ENCODE results near the gene SGO2.

Gene SGO2

GRCh38 chr2:200585730-200586643 lies 60.0 kb downstream of the SGO2 start, which contains the start of gene AOX1:
AOX1 (plus strand) TSS chr2:200586014; CDS start chr2:200586109, 95 bp downstream.
- peak within 1 kb of the TSS; percentile 1 for H3K4me3 ChIP-seq (ENCODE audit: low read depth, low read length)

GRCh38 chr2:200586644-200586975 lies 60.6 kb downstream of the SGO2 start:
- POLR2A ChIA-PET, result no interaction called here
- no peak overlapping the region for H3K27ac ChIP-seq (ENCODE audit: extremely low read depth, low read depth, low read length)
- no peak overlapping the region for H3K4me3 ChIP-seq (ENCODE audit: low read depth, low read length)

More at GRCh38 chr2:200585730-200586643, 60.0 kb downstream of the SGO2 start, which contains the start of gene AOX1:
- ChIA-PET POLR2A (no interaction called here), CTCF (interaction anchor here (0.7 to 1.6 kb wide), 7 partner anchors 9 to 592 kb away, joined by 3 to 4 read pairs (median 3); no protein-coding TSS in a partner anchor)
- no peak within 1 kb of the TSS for H3K27ac ChIP-seq (ENCODE audit: extremely low read depth, low read depth, low read length)
- TF ChIP-seq ZFHX2 (tag by site-specific recombination; conservative IDR thresholded peaks at IDR 0.05), result 0 out of 2 replicates have a peak, but pooled peaks have one; percentile 16
- TF ChIP-seq YY2 (tag by site-specific recombination; IDR thresholded peaks at IDR 0.05), result no peak
- peak; percentile 22; the same call in 1 of the 2 replicates for TF ChIP-seq ZNF513 (tag by site-specific recombination; IDR thresholded peaks at IDR 0.05)
- no peak for TF ChIP-seq ZNF302 (tag by site-specific recombination; IDR thresholded peaks at IDR 0.05; ENCODE audit: low read depth)
- TF ChIP-seq GLIS1 (tag by site-specific recombination; IDR thresholded peaks at IDR 0.05), result no peak
- TF ChIP-seq ZNF560 (tag by site-specific recombination; IDR thresholded peaks at IDR 0.05; ENCODE audit: borderline replicate concordance), result no peak
- TF ChIP-seq ZNF416 (tag by site-specific recombination; IDR thresholded peaks at IDR 0.05), result no peak
- TF ChIP-seq PATZ1 (tag by site-specific recombination; IDR thresholded peaks at IDR 0.05), result no peak
- TF ChIP-seq ZNF292 (tag by site-specific recombination; IDR thresholded peaks at IDR 0.05; ENCODE audit: borderline replicate concordance, low read depth), result no peak
- no peak for TF ChIP-seq ZNF274 (IDR thresholded peaks at IDR 0.05; ENCODE audit: low read length)
- TF ChIP-seq ZNF274 (tag by site-specific recombination; IDR thresholded peaks at IDR 0.05; ENCODE audit: borderline replicate concordance), result no peak
- TF ChIP-seq ZBTB26 (tag by site-specific recombination; optimal IDR thresholded peaks at IDR 0.05), result no peak
- no peak for TF ChIP-seq ZNF366 (tag by site-specific recombination; conservative IDR thresholded peaks at IDR 0.05)
- no peak for TF ChIP-seq PBX3 (CRISPR knock-in tag; IDR thresholded peaks at IDR 0.05)
- TF ChIP-seq ZBTB7A (tag by site-specific recombination; IDR thresholded peaks at IDR 0.05; ENCODE audit: low read depth), result no peak
- no peak for TF ChIP-seq RBAK (tag by site-specific recombination; IDR thresholded peaks at IDR 0.05)
- no peak for TF ChIP-seq EGR2 (tag by site-specific recombination; IDR thresholded peaks at IDR 0.05; ENCODE audit: low read depth)
- no peak for TF ChIP-seq ZSCAN16 (tag by site-specific recombination; IDR thresholded peaks at IDR 0.05)
- no peaks in the 10 kb centered on the region for H3K9me3 ChIP-seq (ENCODE audit: control insufficient read depth, insufficient read depth, low read depth, low read length)
- H3K36me3 ChIP-seq (ENCODE audit: control insufficient read depth in 2 of 2, insufficient read depth in 1 of 2, low read length in 2 of 2), result peaks cover 0 to 4% of the 10 kb centered on the region in 2 experiments; a peak in 1 of 3 replicates
- H3K4me1 ChIP-seq (ENCODE audit: control insufficient read depth, insufficient read depth, low read length), result no peaks in the 10 kb centered on the region

More at GRCh38 chr2:200586644-200586975, 60.6 kb downstream of the SGO2 start:
- TF ChIP-seq ZNF211 (tag by site-specific recombination; IDR thresholded peaks at IDR 0.05; ENCODE audit: low read depth), result no peak
- CTCF ChIA-PET, result interaction anchor here (0.7 to 1.6 kb wide), 6 partner anchors 10 to 115 kb away, joined by 3 to 4 read pairs (median 3); no protein-coding TSS in a partner anchor
- Histone ChIP-seq H3K9me3 (ENCODE audit: control insufficient read depth, insufficient read depth, low read depth, low read length) (no peaks in the 10 kb centered on the region), H3K36me3 (ENCODE audit: control insufficient read depth in 2 of 2, insufficient read depth in 1 of 2, low read length in 2 of 2) (peaks cover 0 to 4% of the 10 kb centered on the region in 2 experiments; a peak in 1 of 3 replicates), H3K4me1 (ENCODE audit: control insufficient read depth, insufficient read depth, low read length) (no peaks in the 10 kb centered on the region)
